Measurements from ENCODE around the gene ALDH6A1. TPM values are rescaled to one million over a fixed set of nuclear protein-coding genes. Genes with fewer than 3 reads are reported as not detected.

Gene ALDH6A1
- total and polyA plus RNA-seq, 2 of the 13 experiments (the other 11 are each of a cell fraction or from before 2014, with no cell fraction given) = 26.9 to 49.9 TPM

Other genes with a start within 250 kb of the ALDH6A1 start
- 4.3 and 5.1 TPM in 2 replicates for gene PTGR2, start 232.6 kb downstream of the ALDH6A1 start, total RNA-seq (2016; rRNA removed; fragmentation: Illumina TruSeq; extraction: Trizol)
- gene PTGR2, start 232.6 kb downstream of the ALDH6A1 start, polyA plus RNA-seq (2011; rRNA removed) = 3.0 and 3.3 TPM in 2 replicates
- 44.3 and 55.2 TPM in 2 replicates for gene ZNF410, start 197.6 kb downstream of the ALDH6A1 start, total RNA-seq (2016; rRNA removed; fragmentation: Illumina TruSeq; extraction: Trizol)
- gene ZNF410, start 197.6 kb downstream of the ALDH6A1 start, polyA plus RNA-seq (2011; rRNA removed) = 16.7 and 19.2 TPM in 2 replicates
- 1.6 and 2.0 TPM in 2 replicates for gene FAM161B, start 134.4 kb downstream of the ALDH6A1 start, total RNA-seq (2016; rRNA removed; fragmentation: Illumina TruSeq; extraction: Trizol)
- gene FAM161B, start 134.4 kb downstream of the ALDH6A1 start, polyA plus RNA-seq (2011; rRNA removed) = 1.6 and 2.0 TPM in 2 replicates
- 18.1 and 18.9 TPM in 2 replicates for gene COQ6, start 134.2 kb downstream of the ALDH6A1 start, total RNA-seq (2016; rRNA removed; fragmentation: Illumina TruSeq; extraction: Trizol)
- gene COQ6, start 134.2 kb downstream of the ALDH6A1 start, polyA plus RNA-seq (2011; rRNA removed) = 33.1 and 34.7 TPM in 2 replicates
- gene ENTPD5, start 65.2 kb downstream of the ALDH6A1 start, total RNA-seq (2016; rRNA removed; fragmentation: Illumina TruSeq; extraction: Trizol) = 20.6 and 33.8 TPM in 2 replicates
- gene ENTPD5, start 65.2 kb downstream of the ALDH6A1 start, polyA plus RNA-seq (2011; rRNA removed) = 43.3 and 58.7 TPM in 2 replicates
- 2.3 and 2.4 TPM in 2 replicates for gene BBOF1, start 65.1 kb downstream of the ALDH6A1 start, total RNA-seq (2016; rRNA removed; fragmentation: Illumina TruSeq; extraction: Trizol)
- gene BBOF1, start 65.1 kb downstream of the ALDH6A1 start, polyA plus RNA-seq (2011; rRNA removed) = 1.6 and 1.7 TPM in 2 replicates
- 23.3 and 30.8 TPM in 2 replicates for gene LIN52, start 503 bp upstream of the ALDH6A1 start, total RNA-seq (2016; rRNA removed; fragmentation: Illumina TruSeq; extraction: Trizol)
- gene LIN52, start 503 bp upstream of the ALDH6A1 start, polyA plus RNA-seq (2011; rRNA removed) = 8.8 and 11.4 TPM in 2 replicates
- not detected in 2 replicates for gene VSX2, start 155.0 kb upstream of the ALDH6A1 start, total RNA-seq (2016; rRNA removed; fragmentation: Illumina TruSeq; extraction: Trizol)
- gene VSX2, start 155.0 kb upstream of the ALDH6A1 start, polyA plus RNA-seq (2011; rRNA removed) = 0.03 and 0.05 TPM in 2 replicates
- 20.4 and 47.5 TPM in 2 replicates for gene ABCD4, start 218.5 kb upstream of the ALDH6A1 start, total RNA-seq (2016; rRNA removed; fragmentation: Illumina TruSeq; extraction: Trizol)
- gene ABCD4, start 218.5 kb upstream of the ALDH6A1 start, polyA plus RNA-seq (2011; rRNA removed) = 50.5 and 54.8 TPM in 2 replicates

All from HepG2 (cell line).